T-cell (primary cell): ENCODE results near the gene BUB1B. TPM values are rescaled to one million over a fixed set of nuclear protein-coding genes. Genes with fewer than 3 reads are reported as not detected.

ENCODE experiments used
- ATAC-seq, 4 experiments: fragments of 200-7000 bp in 3 of 4; fragments of 150-1000 bp in 1 of 4; cut with Tn5 transposase; replicated peaks in 1 of 4; 1 replicate in 3 of 4; 2 replicates in 1 of 4; pipeline ENCODE4 v1.10.0; 2021; ENCODE audit warnings: moderate library complexity in 3 of 4, mild to moderate bottlenecking in 2 of 4, moderate number of reproducible peaks in 1 of 4
- CTCF ChIA-PET, 2 donors: fragments of 300-600 bp; sonication (Branson Sonifier 250); formaldehyde crosslinking; loops; one replicate each; lab custom pipeline; 2022; ENCODE audit warnings: antibody characterized with exemption in 2 of 2; lab: Charles Lee
- POLR2A ChIA-PET, 2 donors: fragments of 300-600 bp; sonication (Branson Sonifier 250); formaldehyde crosslinking; loops; one replicate each; lab custom pipeline; 2022; ENCODE audit warnings: antibody characterized with exemption in 2 of 2; lab: Charles Lee
- DNase-seq, 35 experiments: peaks; one replicate each; pipeline versions ENCODE4 v3.0.0 to v3.0.0-alpha.2; 2013 to 2023
- H3K27ac ChIP-seq: one replicate; pipeline ENCODE4 v1.5.1; 2013; ENCODE audit warnings: low read length
- H3K27me3 ChIP-seq, 2 experiments: replicated peaks in 1 of 2; 1 replicate in 1 of 2; 2 replicates in 1 of 2; pipeline versions ENCODE4 v1.6.1 to v1.7.0; 2013; ENCODE audit warnings: low read length in 1 of 2, mixed read lengths in 1 of 2; ENCODE audit not compliant: control insufficient read depth in 2 of 2, insufficient read depth in 2 of 2; ENCODE audit errors: extremely low read depth in 1 of 2
- H3K36me3 ChIP-seq, 2 donors: 1 replicate in 1 of 2; 2 replicates in 1 of 2; pipeline versions ENCODE4 v1.6.1 to v1.7.0; 2013; ENCODE audit warnings: low read length in 1 of 2; ENCODE audit not compliant: control insufficient read depth in 2 of 2, insufficient read depth in 1 of 2; ENCODE audit errors: extremely low read depth in 1 of 2
- H3K4me1 ChIP-seq, 2 experiments: 1 replicate in 1 of 2; 2 replicates in 1 of 2; pipeline versions ENCODE4 v1.6.1 to v1.7.0; 2013; ENCODE audit warnings: low read length in 2 of 2, mixed read lengths in 1 of 2; ENCODE audit not compliant: insufficient read depth in 2 of 2, control insufficient read depth in 1 of 2; ENCODE audit errors: extremely low read depth in 1 of 2
- H3K4me3 ChIP-seq, 2 donors: 1 replicate in 1 of 2; 2 replicates in 1 of 2; pipeline versions ENCODE4 v1.5.1 to v1.7.0; 2013; ENCODE audit warnings: mild to moderate bottlenecking in 2 of 2, low read length in 1 of 2, moderate library complexity in 1 of 2; ENCODE audit not compliant: control insufficient read depth in 1 of 2; ENCODE audit errors: extremely low read depth in 1 of 2
- H3K9me3 ChIP-seq: 2 replicates; pipeline ENCODE4 v1.7.0; 2013
- H3K27ac Mint-ChIP-seq, 2 donors: one replicate each; pipeline ENCODE4 v1.8.0; 2020 to 2021; ENCODE audit warnings: mild to moderate bottlenecking in 2 of 2, mixed read lengths in 2 of 2
- H3K27me3 Mint-ChIP-seq, 2 donors: one replicate each; pipeline ENCODE4 v1.8.0; 2021 to 2022; ENCODE audit warnings: mixed read lengths in 2 of 2
- H3K36me3 Mint-ChIP-seq: one replicate; pipeline ENCODE4 v1.8.0; 2021; ENCODE audit warnings: mixed read lengths
- H3K4me1 Mint-ChIP-seq, 3 donors: one replicate each; pipeline ENCODE4 v1.8.0; 2020 to 2022; ENCODE audit warnings: mixed read lengths in 3 of 3, mild to moderate bottlenecking in 1 of 3
- H3K4me3 Mint-ChIP-seq, 3 donors: one replicate each; pipeline ENCODE4 v1.8.0; 2020 to 2022; ENCODE audit warnings: mild to moderate bottlenecking in 3 of 3, mixed read lengths in 3 of 3, moderate library complexity in 3 of 3
- H3K9me3 Mint-ChIP-seq, 3 donors: one replicate each; pipeline ENCODE4 v1.8.0; 2020 to 2022; ENCODE audit warnings: mixed read lengths in 3 of 3
- WGBS: methylation state at CpG from one replicate; pipeline ENCODE4 v1.1.5; 2013; ENCODE audit warnings: missing lambda C conversion rate; ENCODE audit not compliant: insufficient coverage; 5-methylcytosine and 5-hydroxymethylcytosine counted together
- total RNA-seq, 35 experiments: library from RNA in 6 of 35; stranded (reverse) in 6 of 35; fragments of 120-200 nt in 1 of 35; gene quantifications; one replicate each; pipeline versions ENCODE4 v1.2.1 to v1.2.4 and lab custom pipeline; 2013 to 2026

BUB1B gene
- total RNA-seq, 5 donors from 2014 or later (not counting 1 experiment from before 2014, with no cell fraction given) = 0.79 to 2.2 (median 1.9) TPM

DNA sequence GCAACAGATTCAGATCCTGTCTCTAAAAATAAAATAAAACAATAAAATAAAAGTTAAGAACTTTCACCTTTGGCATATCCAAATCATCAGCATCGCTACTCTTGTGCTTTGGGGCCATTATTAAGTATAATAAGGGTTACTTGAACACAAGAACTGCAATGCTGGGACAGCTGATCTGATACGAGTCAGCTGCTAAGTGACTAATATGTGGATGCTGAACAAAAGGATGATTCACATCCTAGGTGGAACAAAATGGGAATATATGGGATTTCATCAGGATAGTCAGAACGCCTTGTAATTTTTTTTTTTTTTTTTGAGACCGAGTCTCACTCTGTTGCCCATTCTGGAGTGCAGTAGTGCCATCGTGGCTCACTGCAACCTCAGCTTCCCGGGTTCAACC lies 29.7 kb downstream of the BUB1B start:
- H3K36me3 ChIP-seq = no peaks in the 10 kb centered on the region
- 96% methylated on average over 2 of the region's 6 CpGs for WGBS
- DNase-seq (no peak), ATAC-seq (no peak)
- CTCF ChIA-PET = interaction anchor here in 1 of 2 donors (0.7 kb wide), 1 partner anchor 371 kb away, joined by 4 read pairs; no protein-coding TSS in a partner anchor
- POLR2A ChIA-PET = no interaction called here
- no peaks in the 10 kb centered on the region for H3K9me3 ChIP-seq
- no peaks in the 10 kb centered on the region for H3K9me3 Mint-ChIP-seq
- no peaks in the 10 kb centered on the region for H3K4me1 ChIP-seq
- no peak overlapping the region for H3K27ac ChIP-seq
- H3K4me1 Mint-ChIP-seq = peaks cover 0 to 2% (median 0%) of the 10 kb centered on the region in 3 donors
- no peaks in the 10 kb centered on the region for H3K27me3 Mint-ChIP-seq
- no peak overlapping the region for H3K4me3 ChIP-seq
- H3K36me3 Mint-ChIP-seq = no peaks in the 10 kb centered on the region
- no peak overlapping the region for H3K4me3 Mint-ChIP-seq
- no peak overlapping the region for H3K27ac Mint-ChIP-seq
- no peaks in the 10 kb centered on the region for H3K27me3 ChIP-seq

DNA sequence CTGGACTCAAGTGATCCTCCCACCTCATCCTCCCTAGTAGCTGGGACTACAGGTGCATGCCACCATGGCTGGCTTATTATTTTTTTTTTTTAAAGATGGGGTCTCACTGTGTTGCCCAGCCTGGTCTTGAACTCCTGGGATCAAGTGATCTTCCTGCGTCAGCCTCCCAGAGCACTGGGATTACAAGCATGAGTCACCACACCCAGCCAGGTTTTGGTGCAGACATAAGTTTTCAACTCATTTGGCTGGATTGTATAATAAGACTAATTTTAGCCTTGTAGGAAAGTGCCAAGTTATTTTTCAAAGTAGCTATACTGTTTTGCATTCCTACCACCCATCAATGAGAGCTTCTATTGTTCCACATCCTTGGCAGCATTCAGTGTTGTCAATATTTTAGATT lies 32.1 kb downstream of the BUB1B start:
- WGBS = no CpG with 5 or more reads among the region's 1 CpG
- CTCF ChIA-PET = interaction anchor here (0.7 kb wide), 2 partner anchors 153 to 410 kb away, joined by 7 to 8 read pairs; no protein-coding TSS in a partner anchor

DNA sequence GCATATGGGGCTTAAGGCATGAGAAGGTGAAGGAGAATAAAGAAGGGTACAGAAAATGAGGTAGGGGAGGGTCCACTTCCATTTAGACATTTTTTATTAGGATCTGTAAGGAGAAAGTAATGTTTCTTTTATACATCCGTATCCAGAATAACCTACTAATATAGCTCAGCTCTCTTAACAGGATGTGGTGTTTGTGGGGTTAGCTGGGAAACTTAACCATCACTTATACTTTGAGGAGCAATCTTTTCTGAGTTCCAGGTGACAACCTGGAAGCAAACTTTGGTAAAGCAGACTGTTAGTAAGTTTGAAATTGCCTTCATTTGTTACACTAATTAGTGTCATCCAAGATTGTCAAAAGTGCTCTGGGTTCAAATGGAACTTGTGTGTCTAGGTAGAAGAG lies 36.6 kb downstream of the BUB1B start:
- Mint-ChIP-seq H3K27ac (peak overlapping the region; percentile 3 to 67), H3K4me1 (peaks cover 24 to 27% (median 25%) of the 10 kb centered on the region in 3 donors), H3K36me3 (no peaks in the 10 kb centered on the region), H3K27me3 (no peaks in the 10 kb centered on the region), H3K4me3 (peak overlapping the region in 2 of 3 donors; percentile 11 to 17), H3K9me3 (no peaks in the 10 kb centered on the region)
- Histone ChIP-seq H3K4me3 (no peak overlapping the region), H3K4me1 (peaks cover 10 to 25% of the 10 kb centered on the region in 2 experiments), H3K9me3 (no peaks in the 10 kb centered on the region), H3K36me3 (no peaks in the 10 kb centered on the region), H3K27ac (no peak overlapping the region), H3K27me3 (no peaks in the 10 kb centered on the region)
- no CpG with 5 or more reads among the region's 1 CpG for WGBS
- ATAC-seq = peak; percentile 72 to 84 (median 72)
- DNase-seq = peak in 1 of 35 experiments; percentile 41
- POLR2A ChIA-PET = interaction anchor here in 1 of 2 donors (0.6 kb wide), 1 partner anchor 114 kb away, joined by 3 read pairs; no protein-coding TSS in a partner anchor
- CTCF ChIA-PET = interaction anchor here in 1 of 2 donors (0.5 kb wide), 1 partner anchor 339 kb away, joined by 3 read pairs; no protein-coding TSS in a partner anchor

More for the DNA sequence above, 32.1 kb downstream of the BUB1B start:
- Mint-ChIP-seq H3K4me3 (no peak overlapping the region), H3K36me3 (no peaks in the 10 kb centered on the region), H3K9me3 (no peaks in the 10 kb centered on the region), H3K27me3 (no peaks in the 10 kb centered on the region), H3K27ac (no peak overlapping the region), H3K4me1 (peaks cover 10 to 16% (median 12%) of the 10 kb centered on the region in 3 donors)
- peaks cover 7 to 15% of the 10 kb centered on the region in 2 experiments for H3K4me1 ChIP-seq
- ATAC-seq (no peak), DNase-seq (no peak)
- no peaks in the 10 kb centered on the region for H3K36me3 ChIP-seq
- no peak overlapping the region for H3K27ac ChIP-seq
- no peaks in the 10 kb centered on the region for H3K9me3 ChIP-seq
- H3K27me3 ChIP-seq = no peaks in the 10 kb centered on the region
- H3K4me3 ChIP-seq = no peak overlapping the region
- POLR2A ChIA-PET = no interaction called here

DNA sequence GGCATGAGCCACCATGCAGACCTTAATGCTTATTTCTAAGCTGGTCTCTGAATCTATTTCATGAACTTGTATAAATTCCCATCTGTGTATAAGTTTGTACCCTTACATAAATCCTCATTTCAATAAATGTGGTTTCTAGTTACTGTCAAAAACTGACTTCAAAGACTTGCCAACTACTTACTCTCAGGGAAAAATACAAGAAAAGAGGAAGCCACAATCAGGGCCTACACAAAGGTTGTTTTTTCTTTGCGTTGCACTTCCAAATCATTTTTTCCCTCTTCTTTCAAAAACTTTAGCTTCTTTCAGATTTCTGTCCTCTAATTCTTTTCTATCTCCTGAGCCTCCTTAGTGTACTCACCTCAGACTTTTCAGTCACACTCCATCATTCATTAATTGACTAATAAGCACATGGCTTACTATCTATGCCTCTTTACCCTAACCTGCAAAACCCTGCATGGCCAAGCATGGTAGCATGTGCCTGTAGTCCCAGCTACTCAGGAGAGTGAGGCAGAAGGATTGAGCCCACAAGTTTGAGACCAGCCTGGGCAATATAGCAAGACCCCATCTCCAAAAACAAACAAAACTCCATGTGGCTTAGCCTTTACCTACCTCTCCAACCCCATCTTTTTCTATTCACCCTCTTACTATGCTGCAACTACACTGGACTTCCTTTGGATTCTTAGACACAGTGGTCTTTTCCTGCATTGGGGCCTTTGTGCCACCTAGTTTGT lies 37.7 kb downstream of the BUB1B start:
- DNase-seq (no peak), ATAC-seq (no peak)
- Mint-ChIP-seq H3K27me3 (no peaks in the 10 kb centered on the region), H3K9me3 (no peaks in the 10 kb centered on the region), H3K4me3 (peak overlapping the region in 1 of 3 donors; percentile 20), H3K27ac (no peak overlapping the region), H3K36me3 (no peaks in the 10 kb centered on the region), H3K4me1 (peaks cover 24 to 27% (median 25%) of the 10 kb centered on the region in 3 donors)
- H3K27ac ChIP-seq = no peak overlapping the region
- ChIA-PET POLR2A (interaction anchor here in 1 of 2 donors (0.7 kb wide), 1 partner anchor 191 kb away, joined by 6 read pairs; no protein-coding TSS in a partner anchor), CTCF (interaction anchor here (0.5 to 2.0 kb wide), 5 partner anchors 10 to 76 kb away, joined by 3 to 10 read pairs (median 4); no protein-coding TSS in a partner anchor)
- peaks cover 10 to 25% of the 10 kb centered on the region in 2 experiments for H3K4me1 ChIP-seq
- H3K9me3 ChIP-seq = no peaks in the 10 kb centered on the region
- H3K36me3 ChIP-seq = no peaks in the 10 kb centered on the region
- no peaks in the 10 kb centered on the region for H3K27me3 ChIP-seq
- H3K4me3 ChIP-seq = no peak overlapping the region
- 17% methylated on average over 1 of the region's 1 CpG for WGBS

DNA sequence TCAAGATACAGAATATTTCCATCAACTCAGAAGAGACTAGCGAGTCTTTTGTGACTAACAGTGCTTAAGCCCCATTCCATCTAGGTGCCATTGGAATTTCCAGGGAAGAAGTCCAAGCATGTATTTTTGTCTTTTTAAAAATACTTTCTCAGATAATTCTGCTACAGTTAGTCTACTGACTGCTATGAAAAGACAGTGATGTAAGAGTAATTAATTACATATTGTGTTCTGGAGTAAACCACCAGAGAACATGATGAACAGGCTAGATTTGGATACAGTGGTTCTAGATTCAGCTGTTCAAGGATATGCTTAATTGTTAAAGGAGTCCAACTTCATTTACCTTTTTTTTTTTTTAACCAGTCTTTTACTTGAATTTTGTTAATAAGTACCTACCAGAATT lies 43.2 kb downstream of the BUB1B start:
- no peak overlapping the region for H3K27ac ChIP-seq
- WGBS = no CpG with 5 or more reads among the region's 1 CpG
- H3K36me3 ChIP-seq = no peaks in the 10 kb centered on the region
- ChIA-PET CTCF (interaction anchor here in 1 of 2 donors (0.7 kb wide), 2 partner anchors 60 to 745 kb away, joined by 3 to 7 read pairs; no protein-coding TSS in a partner anchor), POLR2A (interaction anchor here (0.6 kb wide), 2 partner anchors 9 to 559 kb away, joined by 4 to 6 read pairs; no protein-coding TSS in a partner anchor)
- H3K4me1 Mint-ChIP-seq = peaks cover under 1 to 3% (median 1%) of the 10 kb centered on the region in 3 donors
- H3K27me3 ChIP-seq = no peaks in the 10 kb centered on the region
- DNase-seq (no peak), ATAC-seq (no peak)
- no peak overlapping the region for H3K27ac Mint-ChIP-seq
- H3K4me3 Mint-ChIP-seq = no peak overlapping the region
- no peaks in the 10 kb centered on the region for H3K9me3 Mint-ChIP-seq
- H3K36me3 Mint-ChIP-seq = no peaks in the 10 kb centered on the region
- no peak overlapping the region for H3K4me3 ChIP-seq
- no peaks in the 10 kb centered on the region for H3K9me3 ChIP-seq
- H3K27me3 Mint-ChIP-seq = no peaks in the 10 kb centered on the region
- H3K4me1 ChIP-seq = no peaks in the 10 kb centered on the region

DNA sequence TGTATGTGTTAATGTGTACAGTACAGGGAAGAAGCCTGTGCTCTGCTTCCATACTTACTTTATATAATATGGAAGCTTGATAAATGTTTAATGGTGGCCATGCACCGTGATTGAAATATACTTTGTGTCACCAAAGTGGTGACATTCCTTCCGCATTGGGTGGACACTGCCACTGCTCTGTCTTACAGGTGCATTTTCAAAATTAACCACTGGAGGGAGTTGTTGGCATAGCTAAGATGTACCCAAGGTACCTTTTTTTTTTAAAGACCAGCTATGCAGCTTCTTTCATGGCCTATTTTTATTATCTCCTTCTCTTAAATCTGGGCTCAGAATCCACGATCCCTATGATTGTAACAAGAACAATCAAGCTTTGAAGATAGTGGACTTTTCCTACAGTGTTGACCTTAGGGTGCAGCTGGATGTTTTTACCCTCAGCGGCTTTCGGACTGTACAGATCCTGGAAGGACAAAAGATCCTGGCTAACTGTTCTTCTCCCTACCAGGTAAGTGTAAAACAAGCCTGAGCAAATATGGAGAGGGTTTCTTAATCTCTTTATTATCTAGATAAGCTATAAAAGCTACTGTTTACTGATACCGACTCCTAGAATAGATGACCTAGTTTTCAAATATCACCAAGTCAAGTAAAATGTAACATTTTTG lies 56.4 kb downstream of the BUB1B start:
- DNase-seq (peak in 24 of 35 experiments; percentile 8 to 85 (median 25)), ATAC-seq (peak; percentile 75 to 87 (median 82))
- no peak overlapping the region for H3K4me3 ChIP-seq
- H3K9me3 Mint-ChIP-seq = no peaks in the 10 kb centered on the region
- no peak overlapping the region for H3K27ac Mint-ChIP-seq
- POLR2A ChIA-PET = interaction anchor here in 1 of 2 donors (0.7 kb wide), 1 partner anchor 17 kb away, joined by 4 read pairs; no protein-coding TSS in a partner anchor
- CTCF ChIA-PET = interaction anchor here (0.5 to 3.0 kb wide), 29 partner anchors 9 to 203 kb away, joined by 3 to 48 read pairs (median 4); partner anchors contain the start of genes IVD (in 1 of the 2) and PAK6 (in 1 of the 2)
- H3K27me3 Mint-ChIP-seq = no peaks in the 10 kb centered on the region
- no peaks in the 10 kb centered on the region for H3K36me3 Mint-ChIP-seq
- H3K4me1 ChIP-seq = no peaks in the 10 kb centered on the region
- H3K9me3 ChIP-seq = no peaks in the 10 kb centered on the region
- H3K4me3 Mint-ChIP-seq = no peak overlapping the region
- WGBS = no CpG with 5 or more reads among the region's 6 CpGs
- no peaks in the 10 kb centered on the region for H3K4me1 Mint-ChIP-seq
- H3K27me3 ChIP-seq = no peaks in the 10 kb centered on the region
- no peak overlapping the region for H3K27ac ChIP-seq
- no peaks in the 10 kb centered on the region for H3K36me3 ChIP-seq
